Ramos (cell line): ENCODE measurements around the gene ADAM19.

Experiments used
- in situ Hi-C: fragments of 300-500 bp; cut with MboI; formaldehyde crosslinking; loops from one replicate; pipeline ENCODE4 v1.14.3; 2022; ENCODE audit warnings: low sequenced_read_pairs; ENCODE audit not compliant: unreplicated experiment

The ADAM19 gene

DNA sequence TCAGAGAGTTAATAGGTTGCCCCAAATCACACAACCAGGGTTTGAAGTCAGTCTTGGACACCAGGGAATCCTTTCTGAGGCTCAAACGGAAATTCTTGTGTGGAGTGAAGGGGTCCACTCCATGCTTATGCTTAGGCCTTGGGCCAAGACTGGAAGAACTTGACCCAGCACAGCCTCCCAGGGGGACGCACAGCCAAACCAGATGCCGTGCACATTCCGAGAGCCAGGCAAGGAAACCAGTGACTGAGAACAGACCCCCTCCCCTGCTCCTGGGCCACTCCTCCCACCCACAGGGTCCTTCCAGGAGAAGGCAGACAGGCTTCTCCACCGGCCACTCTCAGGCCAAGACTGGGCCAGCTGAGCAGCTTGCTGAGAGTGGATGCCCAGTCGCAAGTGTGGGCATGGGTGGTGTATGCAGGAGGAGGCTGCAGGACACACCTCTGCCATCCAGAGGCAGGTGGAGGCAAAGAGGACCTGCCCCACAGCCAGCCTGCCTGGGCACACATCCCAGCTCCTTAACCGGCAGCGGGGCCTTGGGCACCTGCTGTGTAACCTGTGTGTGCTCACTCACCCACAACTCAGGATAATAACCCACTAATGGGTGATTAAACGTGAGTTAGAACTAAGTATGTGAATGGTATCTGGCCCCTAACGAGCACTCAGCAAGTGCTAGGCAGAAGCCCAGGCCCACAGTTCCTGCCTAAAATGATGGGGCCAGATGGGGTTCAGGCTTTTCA, 77.5 kb downstream of the ADAM19 start:
- in situ Hi-C loops = loop anchor here (10.0 to 25.0 kb wide), 2 partner anchors 223 to 561 kb away; no protein-coding TSS in a partner anchor

DNA sequence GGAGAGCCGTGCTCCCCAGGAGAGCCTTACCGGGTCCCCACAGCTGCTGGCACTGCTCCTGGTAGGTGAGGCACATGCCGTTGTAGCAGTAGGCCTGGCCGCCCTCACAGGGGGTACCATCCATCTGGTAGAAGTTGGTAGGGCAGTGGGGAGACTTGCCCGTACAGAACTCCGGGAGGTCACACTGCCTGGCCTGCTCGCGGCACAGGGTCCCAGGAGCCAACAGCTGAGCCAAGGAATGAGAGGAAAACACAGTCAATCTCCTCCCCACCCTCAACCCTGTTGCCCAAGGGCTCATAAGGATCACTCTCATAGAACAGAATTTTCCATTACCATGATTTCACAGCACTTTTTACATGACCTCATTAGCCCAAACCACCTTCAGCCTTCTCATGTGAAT, 78.7 kb downstream of the ADAM19 start:
- in situ Hi-C loops = loop anchor here (10.0 to 25.0 kb wide), 2 partner anchors 222 to 560 kb away; no protein-coding TSS in a partner anchor

DNA sequence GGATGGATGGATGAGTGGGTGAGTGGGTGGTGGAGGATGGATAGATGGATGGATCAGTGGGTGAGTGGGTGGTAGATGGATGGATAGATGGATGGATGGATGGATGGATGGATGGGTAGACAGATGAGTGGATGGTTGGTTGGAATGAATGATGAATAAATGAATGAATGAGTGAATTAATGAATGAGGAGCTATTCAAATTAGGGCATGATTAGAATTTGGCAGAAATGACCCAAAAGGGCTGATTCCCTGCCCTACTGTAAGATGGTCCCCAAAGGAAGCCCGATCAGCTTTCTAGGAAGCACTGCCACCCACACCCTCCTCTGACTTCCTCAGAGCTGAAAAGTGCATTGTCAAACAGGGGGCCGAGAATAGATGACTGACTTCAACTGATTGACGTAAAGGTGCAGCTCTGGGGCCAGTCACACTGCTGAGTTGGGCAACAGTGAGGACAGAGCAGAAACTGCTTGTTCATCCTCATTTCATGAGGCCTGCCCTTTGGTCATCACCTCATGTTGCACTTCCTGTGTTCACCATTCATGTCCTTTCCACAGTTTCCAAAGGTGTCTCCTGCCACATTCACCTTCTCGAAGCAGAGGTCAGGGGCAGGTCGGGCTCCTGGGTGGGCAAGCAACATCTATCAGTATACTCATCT, 81.3 kb downstream of the ADAM19 start:
- in situ Hi-C loops = loop anchor here (10.0 to 25.0 kb wide), 2 partner anchors 220 to 557 kb away; no protein-coding TSS in a partner anchor

DNA sequence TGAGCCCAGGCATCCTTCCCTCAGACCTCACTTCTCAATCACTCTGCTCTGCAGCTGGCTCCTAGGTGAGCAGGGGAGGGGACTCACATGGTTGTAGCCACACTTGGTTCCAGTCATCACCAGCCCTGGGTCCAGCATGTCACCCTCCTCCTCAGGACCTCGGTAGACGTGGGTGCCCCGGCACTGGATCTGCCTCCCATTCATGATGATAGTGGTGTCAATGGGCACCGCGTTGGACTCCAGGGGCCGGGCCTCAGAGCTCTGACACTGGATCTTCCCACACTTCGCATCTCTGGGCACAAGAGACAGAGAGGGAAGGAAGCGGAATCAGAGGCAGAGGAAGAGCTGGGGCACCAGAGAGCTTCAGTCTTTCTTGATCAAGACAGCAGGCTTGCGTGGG, 82.7 kb downstream of the ADAM19 start:
- in situ Hi-C loops = loop anchor here (10.0 to 25.0 kb wide), 2 partner anchors 218 to 556 kb away; no protein-coding TSS in a partner anchor

DNA sequence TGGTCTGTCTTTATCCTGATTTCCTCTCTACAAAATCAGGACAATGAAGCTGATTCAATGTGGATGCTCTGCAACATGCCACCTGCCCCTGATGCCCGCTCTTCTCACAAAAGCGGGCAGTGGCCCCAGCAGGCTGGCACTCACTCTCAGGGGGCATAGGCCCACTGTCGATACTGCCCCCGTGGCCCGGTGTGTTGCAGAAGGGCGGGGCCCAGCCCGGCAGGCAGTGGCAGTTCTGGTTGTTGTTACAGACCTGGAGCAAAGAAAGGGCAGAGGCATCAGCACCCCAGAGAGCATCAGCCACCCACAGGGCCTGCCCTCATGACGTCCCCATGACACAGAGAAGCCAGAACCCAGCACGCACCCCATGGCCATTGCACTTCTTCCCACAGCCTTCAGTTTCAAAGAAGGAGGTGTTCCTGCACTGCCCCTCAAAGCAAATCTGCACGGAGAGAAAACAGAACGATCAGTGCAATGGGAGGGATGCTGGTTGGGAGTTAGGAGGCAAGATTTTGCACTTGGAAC, 84.0 kb downstream of the ADAM19 start:
- in situ Hi-C loops = loop anchor here (10.0 to 25.0 kb wide), 2 partner anchors 217 to 554 kb away; no protein-coding TSS in a partner anchor

DNA sequence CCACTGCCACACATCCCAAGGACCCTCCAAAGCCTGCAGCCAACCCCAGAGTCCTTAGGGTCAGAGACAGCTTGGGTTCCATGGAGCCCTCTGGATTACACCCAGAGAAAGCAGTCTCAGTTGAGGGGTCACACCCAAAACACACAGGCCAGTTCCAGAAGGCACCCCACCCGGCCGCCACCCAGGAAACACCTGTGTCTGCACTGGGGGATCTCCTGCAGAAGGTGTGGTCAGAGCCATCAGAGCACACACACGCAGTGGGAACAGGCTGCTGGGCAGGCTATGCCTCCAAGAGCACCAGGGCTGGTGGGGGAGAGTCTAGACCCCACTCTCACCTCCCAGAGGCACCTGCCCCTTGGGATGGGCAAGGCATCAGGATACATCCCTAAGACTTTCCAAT, 88.2 kb downstream of the ADAM19 start:
- in situ Hi-C loops = loop anchor here (25.0 kb wide), 1 partner anchor 550 kb away; no protein-coding TSS in a partner anchor

DNA sequence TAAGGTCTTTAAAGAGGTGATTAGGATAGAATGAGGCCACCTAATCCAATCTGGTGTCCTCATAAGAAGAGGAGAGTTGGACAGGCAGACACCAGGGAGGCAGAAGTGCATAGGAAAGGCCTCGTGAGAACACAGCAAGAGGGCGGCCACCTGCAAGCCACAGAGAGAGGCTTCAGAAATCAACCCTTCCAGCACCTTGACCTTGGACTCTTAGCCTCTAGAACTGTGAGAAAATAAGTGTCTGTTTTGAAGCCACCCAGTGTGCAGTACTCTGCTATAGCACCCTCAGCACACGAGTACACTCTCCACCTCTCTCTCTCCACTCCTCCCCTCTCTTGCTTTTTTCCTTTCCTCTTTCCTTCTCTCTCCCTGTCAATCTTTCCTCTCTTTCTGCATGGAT, 88.7 kb downstream of the ADAM19 start:
- in situ Hi-C loops = loop anchor here (25.0 kb wide), 1 partner anchor 550 kb away; no protein-coding TSS in a partner anchor

DNA sequence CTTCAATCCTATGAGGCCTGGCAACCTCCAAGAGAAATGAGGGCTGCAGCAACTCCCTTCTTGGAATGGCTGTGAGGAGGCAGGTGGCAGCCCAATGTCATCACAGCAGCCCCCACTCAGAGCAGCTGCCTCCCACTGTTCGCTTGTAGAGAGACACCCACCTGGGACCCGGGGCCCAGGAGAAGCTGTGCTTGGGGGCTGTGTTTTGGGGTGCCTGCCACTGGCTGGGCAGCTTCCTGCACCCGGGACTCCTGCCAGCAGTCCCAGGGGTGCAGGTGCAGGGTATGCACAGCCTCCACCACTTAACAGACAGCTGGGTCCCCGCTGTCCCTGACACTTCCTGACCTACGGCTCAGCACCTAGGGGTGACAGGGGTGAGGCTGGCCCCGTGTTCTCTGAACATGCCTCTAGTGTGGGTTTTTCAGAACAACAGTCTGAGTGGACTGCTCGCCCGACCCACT, 89.3 kb downstream of the ADAM19 start:
- in situ Hi-C loops = loop anchor here (25.0 kb wide), 1 partner anchor 549 kb away; no protein-coding TSS in a partner anchor

DNA sequence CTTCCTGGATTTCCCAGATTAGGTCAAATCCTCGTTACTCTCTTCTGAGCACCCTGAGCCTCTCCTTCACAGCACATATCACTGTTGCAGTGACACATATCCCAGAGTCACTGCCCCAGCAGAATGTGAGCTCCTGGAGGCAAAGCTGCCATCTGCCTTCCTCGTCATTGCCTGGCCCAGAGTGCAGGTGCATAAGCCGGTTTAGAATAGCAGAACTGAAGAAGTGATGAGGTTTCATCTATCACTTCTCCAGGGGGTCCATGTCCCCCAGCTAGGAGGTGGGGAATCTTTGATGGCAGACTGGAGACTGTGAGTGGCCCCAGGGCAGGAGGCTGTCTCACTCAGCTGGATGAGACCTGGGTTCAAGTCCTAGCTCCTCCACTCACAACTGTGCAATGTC, 89.8 kb downstream of the ADAM19 start:
- in situ Hi-C loops = loop anchor here (25.0 kb wide), 1 partner anchor 549 kb away; no protein-coding TSS in a partner anchor

DNA sequence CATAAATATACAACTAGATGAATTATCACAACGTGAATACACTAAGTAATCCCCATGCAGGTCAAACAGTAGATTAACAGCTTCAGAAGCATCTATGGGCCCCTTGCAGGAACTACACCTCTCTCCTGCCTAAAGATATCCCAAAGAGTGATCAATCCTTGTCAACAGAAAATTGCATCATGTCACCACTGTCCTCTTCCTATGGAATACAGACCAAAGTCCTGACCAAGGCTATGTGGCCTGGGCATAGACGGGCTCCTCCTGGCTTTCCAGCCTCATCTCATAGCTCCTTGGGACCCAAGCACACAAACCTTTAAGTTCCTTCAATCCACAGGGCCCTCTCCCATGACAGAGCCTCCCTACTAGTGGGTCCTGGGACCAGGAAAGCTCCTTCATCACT, 90.2 kb downstream of the ADAM19 start:
- in situ Hi-C loops = loop anchor here (25.0 kb wide), 1 partner anchor 548 kb away; no protein-coding TSS in a partner anchor

DNA sequence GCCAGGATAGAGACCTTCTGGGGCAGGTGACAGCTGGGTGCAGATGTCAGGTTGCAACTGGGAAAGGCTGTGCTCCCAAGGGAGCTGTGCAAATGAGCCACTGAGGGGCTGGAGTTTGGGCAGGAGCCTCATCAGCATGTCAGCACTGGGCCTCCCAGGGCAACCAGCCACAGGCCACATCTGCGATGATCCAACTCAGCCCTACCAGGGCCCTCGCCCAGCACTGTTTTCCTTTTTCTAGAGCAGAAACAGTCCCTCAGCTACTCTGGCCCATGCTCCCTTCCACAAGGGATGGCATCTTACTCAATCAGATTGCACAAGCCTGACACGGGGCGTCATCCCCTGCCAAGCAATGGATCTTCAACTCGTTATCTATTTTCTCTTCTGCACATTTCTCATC, 90.8 kb downstream of the ADAM19 start:
- in situ Hi-C loops = loop anchor here (25.0 kb wide), 1 partner anchor 547 kb away; no protein-coding TSS in a partner anchor

DNA sequence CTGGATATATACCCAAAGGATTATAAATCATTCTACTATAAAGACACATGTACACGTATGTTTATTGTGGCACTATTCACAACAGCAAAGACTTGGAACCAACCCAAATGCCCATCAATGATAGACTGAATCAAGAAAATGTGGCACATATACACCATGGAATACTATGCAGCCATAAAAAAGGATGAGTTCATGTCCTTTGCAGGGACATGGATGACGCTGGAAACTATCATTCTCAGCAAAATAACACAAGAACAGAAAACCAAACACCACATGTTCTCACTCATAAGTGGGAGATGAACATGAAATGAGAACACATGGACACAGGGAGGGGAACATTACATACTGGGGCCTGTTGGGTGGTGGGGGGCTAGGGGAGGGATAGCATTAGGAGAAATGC, 92.9 kb downstream of the ADAM19 start:
- in situ Hi-C loops = loop anchor here (25.0 kb wide), 1 partner anchor 545 kb away; no protein-coding TSS in a partner anchor

DNA sequence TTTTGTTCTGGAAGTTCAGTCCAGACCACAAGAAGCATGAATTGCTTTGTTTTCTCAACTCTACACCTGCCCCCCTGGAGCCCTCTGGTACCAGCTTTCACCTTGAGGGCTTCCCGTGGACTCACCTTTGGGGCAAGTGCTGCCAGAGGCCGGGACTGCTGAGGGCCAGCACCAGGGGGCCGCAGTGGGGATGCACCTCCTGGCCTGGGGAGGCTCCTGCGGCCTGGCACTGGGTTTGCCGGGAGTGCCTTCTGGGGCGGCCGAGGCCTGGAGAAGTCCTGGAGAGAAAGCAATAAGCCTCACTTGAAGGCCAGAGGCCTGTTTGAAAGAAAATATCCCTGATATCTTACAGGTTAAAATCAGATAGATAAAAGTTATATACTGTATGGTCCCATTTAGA, 93.9 kb downstream of the ADAM19 start:
- in situ Hi-C loops = loop anchor here (25.0 kb wide), 1 partner anchor 544 kb away; no protein-coding TSS in a partner anchor

DNA sequence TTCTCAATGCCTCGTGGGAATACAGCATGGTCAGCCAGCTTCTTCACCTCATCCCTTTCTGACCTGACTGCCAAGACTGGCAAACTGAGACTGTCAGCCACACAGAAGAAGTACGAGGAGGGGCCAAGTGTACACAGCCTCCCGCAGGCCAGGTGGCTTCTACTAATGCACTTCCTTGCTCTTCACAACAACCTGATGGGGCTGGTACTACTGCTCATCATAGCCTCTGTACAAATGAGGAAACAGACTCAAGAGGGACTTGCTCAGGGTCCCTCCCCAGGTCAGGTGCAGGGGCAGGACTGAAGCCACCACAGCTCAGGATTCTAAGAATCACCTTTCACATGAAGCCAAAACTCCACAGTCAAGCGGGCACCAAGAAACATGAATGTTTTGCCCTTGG, 94.3 kb downstream of the ADAM19 start:
- in situ Hi-C loops = loop anchor here (25.0 kb wide), 1 partner anchor 544 kb away; no protein-coding TSS in a partner anchor

DNA sequence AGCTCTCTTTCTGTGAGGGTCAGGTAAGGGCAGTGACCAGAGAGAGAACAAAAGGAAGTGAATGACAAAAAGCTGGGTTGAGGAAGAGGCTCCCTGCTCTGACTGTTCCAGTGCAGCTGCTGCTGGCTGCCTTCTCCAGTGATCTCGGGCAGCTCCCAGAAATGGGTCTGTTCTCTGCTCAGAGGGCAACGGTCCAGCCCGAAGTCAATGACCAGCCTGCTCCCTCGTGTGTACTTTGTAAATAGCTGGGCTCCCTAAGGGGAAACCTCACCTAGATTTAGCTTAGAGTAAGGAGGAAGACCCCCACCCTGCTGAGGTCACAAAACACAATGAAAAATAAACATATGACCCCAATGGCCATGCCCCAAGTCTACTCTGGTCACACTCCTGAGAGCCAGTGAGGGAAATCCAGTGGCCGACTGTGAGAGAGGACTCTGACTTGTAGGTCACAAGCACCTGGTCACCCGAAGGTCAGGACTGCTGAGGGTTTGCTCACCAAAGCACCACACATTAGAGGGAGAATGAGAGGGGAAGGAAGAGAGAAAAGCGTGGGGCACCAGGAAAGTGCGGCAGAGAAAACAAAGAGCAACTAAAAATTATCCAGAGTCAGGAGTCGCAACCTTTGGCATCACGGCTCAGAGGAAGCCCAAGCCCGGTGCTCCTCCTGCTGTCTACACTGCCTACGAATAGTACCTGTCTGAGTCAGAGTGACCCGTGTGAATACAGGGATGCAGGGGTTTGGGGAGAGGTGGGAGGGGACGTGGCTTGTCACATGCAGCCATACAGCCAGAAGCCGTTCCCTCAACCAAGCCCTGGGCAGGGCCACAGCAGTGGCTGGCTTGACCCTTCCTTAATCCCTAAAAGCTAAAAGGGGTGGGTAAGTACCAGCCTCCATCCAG, 95.7 kb downstream of the ADAM19 start:
- in situ Hi-C loops = loop anchor here (25.0 kb wide), 1 partner anchor 543 kb away; no protein-coding TSS in a partner anchor

DNA sequence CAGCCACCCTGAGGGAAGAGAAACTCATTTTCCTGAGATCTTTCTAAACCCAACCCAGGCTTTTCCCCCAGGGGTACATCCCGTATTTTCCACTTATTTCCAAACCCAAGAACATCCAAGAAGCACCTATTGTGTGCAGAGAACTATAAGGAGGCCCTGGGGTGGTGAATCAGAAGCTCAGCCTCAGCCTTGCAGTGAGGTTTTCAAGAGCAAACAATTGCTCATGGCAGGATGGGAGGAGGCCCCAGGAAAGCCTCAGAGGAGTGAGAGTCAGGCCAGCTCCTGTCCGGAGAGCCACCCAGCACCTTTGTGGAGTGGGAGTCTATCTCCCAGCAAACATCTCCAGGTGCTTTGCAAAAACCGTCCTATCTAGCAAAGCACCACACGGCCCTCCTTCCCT, 96.4 kb downstream of the ADAM19 start:
- in situ Hi-C loops = loop anchor here (25.0 kb wide), 1 partner anchor 542 kb away; no protein-coding TSS in a partner anchor

DNA sequence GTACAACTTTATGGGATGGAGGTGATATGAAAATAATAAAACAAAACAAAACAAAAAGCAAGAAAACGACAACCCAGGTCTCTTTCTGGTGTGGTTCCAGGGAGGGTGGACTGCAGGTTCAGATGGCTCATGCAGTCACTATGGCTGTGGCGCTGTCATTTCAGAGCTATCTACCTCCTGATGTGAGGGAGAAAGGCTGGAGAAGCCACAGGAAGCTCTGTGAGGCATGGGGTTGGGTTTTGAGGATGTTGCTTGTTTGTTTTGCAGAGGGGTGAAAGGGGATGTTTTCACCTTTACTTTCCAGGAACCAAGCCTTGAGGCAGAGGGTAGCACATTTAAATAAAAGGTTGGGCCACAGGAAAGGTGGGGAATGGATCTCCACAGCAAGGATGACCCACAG, 96.8 kb downstream of the ADAM19 start:
- in situ Hi-C loops = loop anchor here (25.0 kb wide), 1 partner anchor 541 kb away; no protein-coding TSS in a partner anchor

DNA sequence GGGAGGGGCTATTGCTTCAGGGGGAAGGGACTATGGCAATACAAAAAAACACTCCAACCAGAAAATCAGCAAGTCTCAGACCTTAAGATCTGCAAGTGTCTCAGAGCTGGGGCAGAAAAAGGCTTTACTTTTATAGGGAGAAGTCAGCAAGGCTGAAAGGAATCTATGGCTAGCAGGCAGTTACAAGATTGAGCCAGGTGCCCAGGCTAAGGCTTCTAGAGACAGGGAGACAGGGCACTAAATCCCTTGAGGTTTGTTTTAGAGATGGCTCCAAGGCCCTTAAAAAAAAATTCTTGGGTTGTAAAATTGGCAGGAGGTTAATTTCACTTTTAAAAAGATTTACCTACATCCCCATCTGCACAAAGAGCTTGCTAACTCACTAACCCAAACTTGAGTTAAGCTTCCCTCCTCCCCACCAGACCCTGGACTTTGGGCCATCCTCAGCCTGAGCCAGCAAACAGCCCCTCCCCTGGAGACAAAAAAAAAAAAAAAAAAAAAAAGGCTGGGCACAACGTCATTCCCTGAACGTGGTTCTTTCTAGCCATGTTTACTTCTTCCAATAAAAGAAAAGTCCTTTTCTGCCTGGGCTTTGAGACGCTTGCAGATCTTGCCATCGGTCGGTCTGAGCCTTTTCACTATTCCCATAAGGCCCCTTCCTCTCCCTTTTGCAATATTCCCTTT, 97.6 kb downstream of the ADAM19 start:
- in situ Hi-C loops = loop anchor here (25.0 kb wide), 1 partner anchor 541 kb away; no protein-coding TSS in a partner anchor
